Measurements from ENCODE around the gene ANKS1A.

ANKS1A gene

DNA sequence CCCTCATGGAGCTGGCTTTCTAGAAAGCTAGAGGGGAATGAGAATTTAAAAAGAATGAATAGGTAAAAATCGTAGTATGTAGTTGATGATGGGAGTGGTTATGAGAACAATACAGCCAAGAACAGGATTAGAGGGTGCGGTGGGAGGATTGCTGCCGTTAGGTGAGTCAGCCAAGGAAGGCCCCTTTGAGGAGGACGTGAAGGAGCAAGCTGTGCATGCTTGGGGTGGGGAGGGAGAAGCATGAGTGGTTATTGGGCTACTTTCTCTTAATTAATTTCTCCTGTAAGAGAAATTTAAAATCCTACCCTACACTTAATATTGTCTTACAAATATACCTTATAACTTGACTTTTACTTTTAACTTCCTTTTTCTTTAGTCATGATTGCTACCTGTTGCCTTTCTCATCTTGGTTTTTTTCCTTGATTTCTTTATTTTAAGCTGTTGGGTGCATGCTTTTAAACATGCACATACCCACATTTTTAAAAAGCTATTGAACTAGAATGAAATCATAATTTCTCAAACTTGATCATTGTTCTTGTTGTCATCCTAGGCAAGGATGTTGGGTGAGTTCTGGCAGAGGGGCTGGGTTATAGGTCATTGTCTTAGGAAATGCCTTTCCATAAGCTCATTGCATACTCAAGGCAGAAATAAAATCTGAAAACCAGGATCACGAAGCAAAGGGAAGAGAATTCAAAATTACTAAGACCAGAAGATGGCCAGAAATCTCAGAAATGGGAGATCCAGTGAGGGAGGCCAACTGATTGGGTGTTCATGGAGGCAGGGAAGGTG lies 137.6 kb downstream of the ANKS1A start:
- in situ Hi-C loops (cut with HindIII; ENCODE audit: low sequenced_read_pairs): no loop called here
- TF ChIP-seq, protein P1, sequence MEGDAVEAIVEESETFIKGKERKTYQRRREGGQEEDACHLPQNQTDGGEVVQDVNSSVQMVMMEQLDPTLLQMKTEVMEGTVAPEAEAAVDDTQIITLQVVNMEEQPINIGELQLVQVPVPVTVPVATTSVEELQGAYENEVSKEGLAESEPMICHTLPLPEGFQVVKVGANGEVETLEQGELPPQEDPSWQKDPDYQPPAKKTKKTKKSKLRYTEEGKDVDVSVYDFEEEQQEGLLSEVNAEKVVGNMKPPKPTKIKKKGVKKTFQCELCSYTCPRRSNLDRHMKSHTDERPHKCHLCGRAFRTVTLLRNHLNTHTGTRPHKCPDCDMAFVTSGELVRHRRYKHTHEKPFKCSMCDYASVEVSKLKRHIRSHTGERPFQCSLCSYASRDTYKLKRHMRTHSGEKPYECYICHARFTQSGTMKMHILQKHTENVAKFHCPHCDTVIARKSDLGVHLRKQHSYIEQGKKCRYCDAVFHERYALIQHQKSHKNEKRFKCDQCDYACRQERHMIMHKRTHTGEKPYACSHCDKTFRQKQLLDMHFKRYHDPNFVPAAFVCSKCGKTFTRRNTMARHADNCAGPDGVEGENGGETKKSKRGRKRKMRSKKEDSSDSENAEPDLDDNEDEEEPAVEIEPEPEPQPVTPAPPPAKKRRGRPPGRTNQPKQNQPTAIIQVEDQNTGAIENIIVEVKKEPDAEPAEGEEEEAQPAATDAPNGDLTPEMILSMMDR (IDR thresholded peaks at IDR 0.05; ENCODE audit: low read depth, low read length): no peak
- peak; percentile 32 for DNase-seq (ENCODE audit: low read depth, low spot score)
- H3K4me3 ChIP-seq (ENCODE audit: low read depth, low read length): no peak overlapping the region

DNA sequence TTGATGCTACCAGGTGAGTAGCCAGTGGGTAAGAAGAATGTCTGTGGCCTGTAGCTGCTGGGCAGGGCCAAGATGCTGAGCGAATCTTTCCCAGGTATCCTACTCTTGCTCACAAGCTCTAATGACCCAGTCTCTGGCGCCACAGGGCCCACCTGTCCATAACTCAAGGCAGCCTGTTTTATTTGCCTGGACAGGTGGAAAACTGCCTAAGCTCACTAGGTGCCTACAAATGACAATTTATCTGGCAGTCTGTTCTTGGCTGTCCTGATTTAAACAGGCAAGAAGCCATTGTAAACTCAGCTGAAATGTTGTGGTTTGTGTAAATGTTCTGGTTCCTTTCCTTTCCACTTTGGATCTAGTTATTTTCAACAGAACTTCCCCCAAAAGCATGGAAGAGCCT lies 138.8 kb downstream of the ANKS1A start:
- TF ChIP-seq, protein P1 (IDR thresholded peaks at IDR 0.05; ENCODE audit: low read depth, low read length): no peak
- in situ Hi-C loops (cut with HindIII; ENCODE audit: low sequenced_read_pairs): no loop called here
- H3K4me3 ChIP-seq (ENCODE audit: low read depth, low read length): no peak overlapping the region
- no peak for DNase-seq (ENCODE audit: low read depth, low spot score)

DNA sequence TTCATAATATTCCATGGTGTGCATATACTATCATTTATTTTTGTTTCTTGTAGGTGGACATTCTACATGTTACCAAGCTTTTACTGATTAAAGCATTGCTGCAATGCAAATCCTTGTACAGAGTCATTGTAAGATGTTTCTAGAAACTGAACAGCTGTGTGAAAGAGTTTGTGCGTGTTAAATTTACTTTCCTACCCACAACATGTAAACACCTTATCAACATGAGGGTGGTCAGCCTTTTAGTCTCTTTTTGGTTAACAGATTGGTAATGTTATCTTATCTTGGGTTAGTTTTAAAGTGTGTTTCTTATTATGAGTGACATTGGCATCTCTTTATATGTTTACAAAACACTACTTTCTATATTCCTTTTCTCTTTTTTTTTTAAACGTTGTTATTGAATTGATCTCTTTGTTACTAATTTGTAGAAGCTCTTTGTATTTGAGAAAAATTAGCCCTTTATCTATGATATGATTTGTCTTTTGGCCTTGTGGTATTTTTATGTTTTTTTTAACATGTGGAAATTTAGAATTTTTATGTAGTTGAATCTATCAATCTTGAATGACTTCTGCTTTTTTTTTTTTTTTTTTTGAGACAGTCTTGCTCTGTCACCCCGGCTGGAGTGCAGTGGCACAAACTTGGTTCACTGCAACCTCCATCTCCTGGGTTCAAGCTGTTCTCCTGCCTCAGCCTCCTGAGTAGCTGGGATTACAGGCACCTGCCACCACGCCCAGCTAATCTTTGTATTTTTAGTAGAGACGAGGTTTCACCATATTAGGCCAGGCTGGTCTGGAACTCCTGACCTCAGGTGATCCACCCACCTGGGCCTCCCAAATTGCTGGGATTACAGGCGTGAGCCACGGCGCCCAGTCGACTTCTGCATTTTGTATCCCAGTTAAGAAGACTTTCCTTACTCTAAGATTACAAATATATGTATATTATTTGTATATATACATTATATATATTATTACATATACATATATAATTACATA lies 140.0 kb downstream of the ANKS1A start:
- in situ Hi-C loops (cut with HindIII; ENCODE audit: low sequenced_read_pairs): no loop called here
- DNase-seq (ENCODE audit: low read depth, low spot score): no peak
- TF ChIP-seq, protein P1 (IDR thresholded peaks at IDR 0.05; ENCODE audit: low read depth, low read length): no peak
- no peak overlapping the region for H3K4me3 ChIP-seq (ENCODE audit: low read depth, low read length)

DNA sequence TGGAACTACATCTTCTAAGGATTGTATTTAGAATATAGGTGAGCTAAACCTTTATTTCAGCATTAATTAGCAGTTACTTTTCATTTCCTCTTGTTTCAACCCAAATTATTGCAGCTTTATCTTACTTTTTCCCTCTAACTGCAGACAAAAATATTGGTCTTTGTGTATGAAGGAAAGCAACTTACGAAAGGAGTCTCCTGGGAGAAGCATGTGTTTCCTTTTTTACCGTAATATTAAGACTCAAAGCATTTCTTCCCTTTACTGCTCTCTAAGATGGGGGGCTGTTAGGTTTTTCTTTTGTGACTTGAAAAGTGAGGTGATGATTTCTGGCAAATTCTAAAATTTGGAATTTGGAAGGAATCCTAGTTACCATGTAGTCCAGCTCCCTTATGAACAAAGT lies 141.0 kb downstream of the ANKS1A start:
- no peak for DNase-seq (ENCODE audit: low read depth, low spot score)
- in situ Hi-C loops (cut with HindIII; ENCODE audit: low sequenced_read_pairs): no loop called here
- H3K4me3 ChIP-seq (ENCODE audit: low read depth, low read length): no peak overlapping the region
- TF ChIP-seq, protein P1 (IDR thresholded peaks at IDR 0.05; ENCODE audit: low read depth, low read length): no peak

DNA sequence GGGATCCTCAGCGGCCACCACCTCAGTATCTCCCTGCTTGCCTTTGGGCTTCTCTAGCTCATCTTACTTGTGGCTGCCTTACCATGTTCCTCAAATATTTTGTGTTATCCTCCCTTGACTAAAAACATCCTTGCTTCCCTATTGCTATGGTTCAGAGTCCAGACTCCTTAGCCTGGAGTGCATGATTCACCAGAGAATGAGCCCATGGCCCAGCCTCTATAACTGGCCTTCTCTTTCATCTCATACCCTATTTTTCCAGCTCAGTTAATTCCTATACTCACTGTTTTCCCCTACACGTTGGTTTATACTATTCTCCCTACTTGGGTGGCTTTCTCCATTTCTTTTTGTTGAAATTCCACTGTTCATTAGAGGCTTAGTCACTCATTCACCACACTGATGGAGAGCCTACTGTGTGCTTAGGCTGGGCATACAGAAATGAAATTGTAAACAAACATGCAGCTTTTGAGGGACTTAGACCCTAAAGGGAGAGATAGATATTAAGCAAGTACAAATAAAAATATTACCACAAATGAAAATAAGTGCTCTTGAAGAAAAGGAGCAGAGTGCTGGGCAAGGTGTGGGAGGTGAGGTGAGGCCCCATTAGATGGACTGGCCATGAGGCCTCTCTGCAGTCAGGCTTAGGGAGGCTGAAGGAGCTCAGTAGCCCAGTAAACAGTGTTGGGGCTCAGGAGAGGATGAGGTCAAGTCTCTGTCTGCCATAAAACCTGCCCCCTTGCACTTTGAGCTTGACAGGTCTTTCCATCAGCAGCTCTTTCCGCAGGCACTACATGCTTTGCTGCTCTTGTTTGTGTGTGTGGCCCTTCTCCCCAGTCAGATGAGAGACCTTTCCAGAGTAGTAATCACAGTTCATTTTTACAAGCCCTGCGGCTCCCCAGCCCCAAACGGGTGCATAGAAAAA lies 142.8 kb downstream of the ANKS1A start:
- DNase-seq (ENCODE audit: low read depth, low spot score): no peak
- in situ Hi-C loops (cut with HindIII; ENCODE audit: low sequenced_read_pairs): no loop called here
- no peak overlapping the region for H3K4me3 ChIP-seq (ENCODE audit: low read depth, low read length)
- TF ChIP-seq, protein P1 (IDR thresholded peaks at IDR 0.05; ENCODE audit: low read depth, low read length): no peak

DNA sequence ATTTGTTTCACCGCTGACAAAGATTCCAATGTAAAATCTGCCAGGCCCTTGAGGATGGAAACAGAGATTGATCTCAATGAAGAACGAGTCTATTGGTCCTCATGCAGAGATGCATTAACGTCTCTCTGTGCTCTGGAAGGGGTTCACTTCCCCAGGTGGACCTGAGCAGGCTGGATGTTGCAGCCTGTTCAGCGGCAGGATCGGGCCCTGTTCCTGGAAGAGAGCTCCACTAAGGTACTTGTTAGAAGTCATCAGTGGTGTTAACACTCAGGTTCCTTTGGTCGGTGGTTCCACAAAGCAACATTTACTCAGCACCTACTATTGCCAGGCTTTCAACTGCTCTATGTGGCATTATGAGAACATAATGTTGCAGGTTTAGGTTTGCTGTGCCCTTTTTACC lies 144.6 kb downstream of the ANKS1A start:
- TF ChIP-seq, protein P1 (IDR thresholded peaks at IDR 0.05; ENCODE audit: low read depth, low read length): no peak
- DNase-seq (ENCODE audit: low read depth, low spot score): no peak
- in situ Hi-C loops (cut with HindIII; ENCODE audit: low sequenced_read_pairs): no loop called here
- no peak overlapping the region for H3K4me3 ChIP-seq (ENCODE audit: low read depth, low read length)

Data from astrocyte of the spinal cord (primary cell).